Cardiac fibroblast (primary cell): ENCODE results near the gene EIF3L.

Experiments
- DNase-seq, 2 donors: peaks; one replicate each; pipeline versions ENCODE4 v3.0.0 to v3.0.0-alpha.2; 2010; ENCODE audit warnings: low read depth in 2 of 2
- H3K4me3 ChIP-seq, 2 donors: replicated peaks in 1 of 2; 1 replicate in 1 of 2; 2 replicates in 1 of 2; pipeline ENCODE4 v1.5.1; 2011; ENCODE audit warnings: low read depth in 2 of 2, low read length in 2 of 2, mild to moderate bottlenecking in 2 of 2, moderate library complexity in 1 of 2
- CTCF ChIP-seq: IDR thresholded peaks from one replicate; pipeline ENCODE4 v1.5.1; 2011; ENCODE audit warnings: low read depth, mild to moderate bottlenecking, low read length, inconsistent platforms

The EIF3L gene

DNA sequence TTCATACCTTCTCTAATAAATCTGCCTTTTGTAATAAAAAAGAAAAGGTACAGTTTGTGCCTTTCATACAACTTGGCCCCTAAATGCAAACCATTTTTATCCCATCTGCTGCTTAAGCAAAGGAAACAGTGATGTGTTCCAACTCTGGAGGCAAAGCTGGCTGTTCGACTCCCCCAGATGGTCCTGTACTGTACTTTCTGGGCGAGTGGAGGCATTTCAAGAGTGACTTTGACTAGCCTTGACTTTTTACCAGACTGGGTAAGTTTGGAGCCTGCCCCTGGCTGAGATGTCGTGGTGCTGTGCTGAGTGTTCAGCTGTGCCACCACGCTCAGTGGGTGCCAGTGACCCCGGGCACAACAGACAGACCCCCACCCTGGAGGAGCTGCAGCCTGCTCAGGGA lies 67.1 kb downstream of the EIF3L start:
- H3K4me3 ChIP-seq = no peak overlapping the region
- TF ChIP-seq CTCF = no peak
- no peak for DNase-seq

- no peak for DNase-seq
- no peak overlapping the region for H3K4me3 ChIP-seq
- TF ChIP-seq CTCF = no peak
Measured at GRCh38 chr22:37917874-37918548, 68.8 kb downstream of the EIF3L start.

DNA sequence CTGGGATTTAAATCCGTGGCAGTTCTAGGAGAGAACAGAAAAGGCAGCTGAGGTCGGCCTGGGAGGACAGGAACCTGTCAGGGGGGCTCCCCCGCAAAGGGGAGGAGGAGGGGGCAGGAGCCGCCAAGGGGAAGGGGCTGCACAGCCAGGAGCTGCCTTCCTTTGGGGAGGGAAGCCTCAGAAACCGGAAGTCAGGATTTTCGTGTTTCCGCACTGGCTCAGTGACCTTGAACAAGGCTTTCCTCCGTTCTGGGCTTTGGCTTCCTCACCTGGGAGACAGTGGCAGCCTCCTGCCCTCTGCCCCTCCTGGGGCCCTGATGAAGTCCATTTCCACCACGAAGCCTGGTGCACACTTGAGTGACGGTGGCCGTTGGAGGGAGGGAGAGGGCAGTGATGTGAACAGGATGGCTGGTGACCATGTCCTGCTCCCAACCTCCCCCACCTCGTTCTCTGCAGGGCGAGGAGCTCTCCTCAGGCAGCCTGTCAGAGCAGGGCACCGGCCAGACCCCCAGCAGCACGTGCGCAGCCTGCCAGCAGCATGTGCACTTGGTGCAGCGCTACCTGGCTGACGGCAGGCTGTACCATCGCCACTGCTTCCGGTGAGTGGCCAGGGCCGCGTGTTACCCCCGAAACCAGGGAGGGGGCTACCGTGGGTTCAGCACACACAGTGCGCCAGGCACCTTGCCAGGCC lies 69.5 kb downstream of the EIF3L start:
- no peak for TF ChIP-seq CTCF
- no peak for DNase-seq
- H3K4me3 ChIP-seq = no peak overlapping the region

- DNase-seq = no peak
- no peak for TF ChIP-seq CTCF
- no peak overlapping the region for H3K4me3 ChIP-seq
Measured at GRCh38 chr22:37920126-37920525, 70.9 kb downstream of the EIF3L start.

DNA sequence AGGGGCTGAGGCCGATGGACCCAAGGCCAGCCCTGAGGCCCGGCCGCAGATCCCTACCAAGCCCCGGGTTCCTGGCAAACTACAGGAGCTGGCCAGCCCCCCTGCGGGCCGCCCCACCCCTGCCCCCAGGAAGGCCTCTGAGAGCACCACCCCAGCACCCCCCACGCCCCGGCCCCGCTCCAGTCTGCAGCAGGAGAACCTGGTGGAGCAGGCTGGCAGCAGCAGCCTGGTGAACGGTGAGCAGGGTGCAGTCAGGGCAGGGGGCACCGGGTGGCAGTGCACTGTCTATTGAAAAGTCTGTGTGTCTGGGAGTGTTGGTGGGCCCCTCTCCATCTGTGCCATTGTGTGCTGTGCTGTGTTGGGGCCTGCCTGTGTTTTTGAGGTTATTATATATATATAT lies 73.0 kb downstream of the EIF3L start:
- no peak overlapping the region for H3K4me3 ChIP-seq
- no peak for DNase-seq
- no peak for TF ChIP-seq CTCF

DNA sequence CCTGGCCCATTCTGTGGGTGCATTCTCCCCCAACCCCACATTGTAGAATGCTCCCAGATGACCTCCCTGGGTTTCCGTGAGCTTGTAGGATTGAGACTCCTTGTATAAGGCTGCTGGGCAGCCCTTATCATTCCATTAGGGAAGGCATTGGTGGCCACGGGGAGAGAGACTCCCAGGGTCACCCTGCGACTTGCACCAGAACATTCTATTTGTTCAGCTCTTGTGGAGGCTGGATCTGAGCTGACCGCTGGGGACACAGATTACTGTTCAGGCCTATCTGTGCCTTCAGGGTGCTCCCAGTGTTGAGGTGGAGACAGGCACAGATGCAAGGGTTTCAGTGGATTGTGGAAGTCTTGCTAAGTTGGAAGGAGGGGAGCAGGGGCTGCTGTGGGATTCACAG lies 74.7 kb downstream of the EIF3L start:
- DNase-seq = no peak
- TF ChIP-seq CTCF = no peak
- no peak overlapping the region for H3K4me3 ChIP-seq
